ENCODE results near the gene SLC9A7. TPM values are rescaled to one million over a fixed set of nuclear protein-coding genes. Genes with fewer than 3 reads are reported as not detected.

Gene SLC9A7
- total RNA-seq (10 to 100 TPM in 4 of 5 donors, under 1 TPM in 1; 0.29 to 25.6 (median 17.9) TPM), polyA plus RNA-seq (1 to 10 TPM in 2 of 3 donors, under 1 TPM in 1; 0.76 to 3.0 (median 2.2) TPM)
- long read RNA-seq, donor 1: 0 reads
- long read RNA-seq, donor 2: 0 reads
- long read RNA-seq, donor 3: 0 reads
- long read RNA-seq, donor 4: 0 reads
- long read RNA-seq, donor 5: 0 reads
- long read RNA-seq, donor 6: 0 reads
- long read RNA-seq, donor 7: 0 reads
- long read RNA-seq, donor 8, full-length matches to known transcripts: 1 of 1 reads
- long read RNA-seq, donor 8, partial matches to known transcripts: 0 of 1 reads
- long read RNA-seq, donor 8, other reads (novel, unspliced or antisense): 0 of 1 reads
- long read RNA-seq, donor 9, full-length matches to known transcripts: 1 of 1 reads
- long read RNA-seq, donor 9, partial matches to known transcripts: 0 of 1 reads
- long read RNA-seq, donor 9, other reads (novel, unspliced or antisense): 0 of 1 reads
- long read RNA-seq, donor 10: 0 reads

- peaks cover 0 to 3% (median 0%) of the 10 kb centered on the region in 3 donors for H3K27me3 ChIP-seq
- peak within 1 kb of the TSS; percentile 59 to 86 (median 76) for H3K27ac ChIP-seq
- 0 to 18% (median 12%) methylated on average over 20 to 58 of the region's 85 CpGs; no CpG with 5 or more reads in 1 of the 5 donors for WGBS, 5 donors
- TF ChIP-seq POLR2A (IDR thresholded peaks at IDR 0.05): no peak
- TF ChIP-seq EP300 (IDR thresholded peaks at IDR 0.05): no peak
- peak in 5 of 7 experiments; percentile 68 to 85 (median 76) for TF ChIP-seq CTCF (IDR thresholded peaks at IDR 0.05)
- no peak for TF ChIP-seq POLR2AphosphoS5 (IDR thresholded peaks at IDR 0.05)
- peak within 1 kb of the TSS; percentile 53 to 67 (median 59) for H3K4me3 ChIP-seq
- peak; percentile 84 to 90 for DNase-seq
- peaks cover 0 to 11% (median 4%) of the 10 kb centered on the region in 4 donors for H3K9me3 ChIP-seq
- H3K4me1 ChIP-seq: peaks cover 0 to 16% (median 6%) of the 10 kb centered on the region in 4 donors
- intact Hi-C loops (cut with DNase I; ENCODE audit: low total_unique reads): no loop called here
- no peaks in the 10 kb centered on the region for H3K36me3 ChIP-seq
Observed at GRCh38 chrX:46758956-46759644, at the start of gene SLC9A7. Gene SLC9A7, minus strand, starts transcription at chrX:46759118. Its CDS starts 89 bp downstream, at chrX:46759029.

- Histone ChIP-seq H3K9me3 (no peaks in the 10 kb centered on the region), H3K27ac (no peak overlapping the region), H3K27me3 (peaks cover 0 to 9% (median 0%) of the 10 kb centered on the region in 3 donors), H3K4me3 (no peak overlapping the region), H3K36me3 (no peaks in the 10 kb centered on the region), H3K4me1 (no peaks in the 10 kb centered on the region)
- intact Hi-C loops (cut with DNase I; ENCODE audit: low total_unique reads): no loop called here
- WGBS, 5 donors: 70 to 94% (median 89%) methylated on average over 2 of the region's 2 CpGs
- no peak for DNase-seq
- TF ChIP-seq EP300 (IDR thresholded peaks at IDR 0.05) (no peak), CTCF (IDR thresholded peaks at IDR 0.05) (no peak), POLR2A (IDR thresholded peaks at IDR 0.05) (no peak), POLR2AphosphoS5 (IDR thresholded peaks at IDR 0.05) (no peak)
Observed at GRCh38 chrX:46805270-46805669, 46.4 kb upstream of the SLC9A7 start.

GRCh38 chrX:46803140-46803539, 44.2 kb upstream of the SLC9A7 start:
- H3K9me3 ChIP-seq: no peaks in the 10 kb centered on the region
- intact Hi-C loops (cut with DNase I; ENCODE audit: low total_unique reads): no loop called here
- 26 to 56% (median 41%) methylated on average over 3 of the region's 3 CpGs for WGBS, 5 donors

More at GRCh38 chrX:46803140-46803539, 44.2 kb upstream of the SLC9A7 start:
- no peak for DNase-seq
- Histone ChIP-seq H3K4me1 (no peaks in the 10 kb centered on the region), H3K27ac (no peak overlapping the region), H3K27me3 (peaks cover 0 to 9% (median 0%) of the 10 kb centered on the region in 3 donors), H3K4me3 (no peak overlapping the region), H3K36me3 (no peaks in the 10 kb centered on the region)
- no peak for TF ChIP-seq POLR2AphosphoS5 (IDR thresholded peaks at IDR 0.05)
- TF ChIP-seq POLR2A (IDR thresholded peaks at IDR 0.05): no peak
- no peak for TF ChIP-seq EP300 (IDR thresholded peaks at IDR 0.05)
- TF ChIP-seq CTCF (IDR thresholded peaks at IDR 0.05): peak in 1 of 7 experiments; percentile 12
